Globus pallidus (tissue), 1 donor: ENCODE measurements around the gene FN3K.

ENCODE experiments used
- DNase-seq: peaks from one replicate; pipeline ENCODE4 v3.0.0-alpha.2; 2015; ENCODE audit warnings: low spot score

Gene FN3K

DNA sequence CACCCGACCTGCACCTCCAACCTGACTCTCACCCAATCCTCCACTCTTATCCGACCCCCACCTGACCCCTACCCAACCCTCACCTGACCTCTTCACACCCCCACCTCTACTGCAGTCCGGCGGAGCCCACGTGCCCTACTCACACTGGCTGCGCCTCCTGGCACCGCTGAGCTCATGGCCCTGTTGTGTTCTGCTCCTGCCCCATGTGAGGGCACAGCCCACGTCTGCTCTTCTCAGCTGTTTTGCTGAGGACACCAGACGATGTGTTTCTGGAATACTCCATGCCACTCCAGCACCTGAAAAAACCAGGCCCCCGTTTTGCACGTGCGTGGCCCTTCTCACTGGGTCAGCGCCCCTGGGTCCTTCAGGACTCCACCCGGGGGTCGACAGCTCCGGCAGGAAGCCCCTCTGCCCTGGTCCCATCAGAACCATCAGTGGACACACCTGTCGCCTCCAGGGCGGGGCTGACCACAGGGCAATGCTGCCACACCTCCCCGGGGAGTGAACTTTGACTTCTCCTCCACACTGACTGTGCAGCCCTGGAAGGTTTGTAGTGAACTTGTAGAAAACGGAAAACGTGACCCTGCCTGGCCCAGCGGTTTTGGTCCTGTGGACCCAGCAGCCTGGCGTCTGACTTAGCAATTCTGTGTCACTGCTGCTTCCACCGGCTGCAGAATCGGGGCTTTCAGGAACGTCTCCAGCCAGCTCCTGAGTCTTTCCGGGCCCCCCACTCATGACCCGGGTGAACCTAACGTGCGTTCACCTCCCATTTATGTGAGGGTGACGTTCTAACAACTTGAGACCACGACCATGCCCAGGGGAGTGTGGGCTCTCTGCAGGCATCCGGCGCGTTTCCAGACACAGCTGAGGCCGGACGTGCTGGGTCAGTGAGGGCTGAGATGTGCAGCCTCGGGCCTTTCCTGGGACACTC is 31.2 kb upstream of the FN3K start:
- DNase-seq: no peak

- DNase-seq: no peak
These were observed 30.5 kb upstream of the FN3K start for GRCh38 chr17:82704886-82705285.

- DNase-seq: no peak
These were observed 29.7 kb upstream of the FN3K start for GRCh38 chr17:82705756-82706155.

- DNase-seq: no peak
These were observed 26.3 kb upstream of the FN3K start for GRCh38 chr17:82709024-82709675.

GRCh38 chr17:82709676-82710498 is 25.5 kb upstream of the FN3K start:
- no peak for DNase-seq

DNA sequence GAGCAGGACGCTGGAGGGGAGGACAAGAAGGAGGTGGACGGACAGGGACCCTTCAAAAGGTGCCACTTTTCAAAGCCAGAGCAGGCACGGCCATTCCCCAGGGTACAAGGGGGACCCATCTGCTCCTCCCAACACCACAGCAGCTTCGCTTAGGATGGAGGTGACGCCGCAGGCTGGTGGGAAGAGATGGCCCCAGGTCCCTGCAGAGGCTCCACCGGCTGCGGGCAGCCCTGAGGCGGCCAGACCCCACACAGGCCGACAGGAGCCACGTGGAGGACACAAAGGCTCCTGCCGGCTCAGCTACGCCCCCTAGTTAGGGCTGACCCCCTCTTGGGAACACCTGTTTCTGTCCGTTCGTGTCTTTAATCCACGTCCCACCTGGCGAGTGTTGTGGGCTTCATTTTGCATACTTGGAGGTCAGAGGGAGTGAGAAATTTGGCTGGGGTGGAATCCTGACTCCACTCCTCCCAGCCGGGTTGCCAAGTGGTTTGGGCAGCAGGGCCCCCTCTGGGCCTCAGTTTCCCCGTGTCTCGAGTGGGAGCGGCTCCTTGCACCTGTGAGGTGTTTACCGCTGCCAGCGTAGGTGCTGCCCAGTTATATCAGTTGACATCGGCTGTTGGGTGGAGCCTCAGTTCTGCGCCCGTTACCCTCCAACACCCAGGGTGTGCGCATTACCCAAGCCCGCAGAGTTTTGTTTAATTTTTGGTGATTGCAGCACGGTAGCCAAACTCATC is 24.7 kb upstream of the FN3K start:
- no peak for DNase-seq

DNA sequence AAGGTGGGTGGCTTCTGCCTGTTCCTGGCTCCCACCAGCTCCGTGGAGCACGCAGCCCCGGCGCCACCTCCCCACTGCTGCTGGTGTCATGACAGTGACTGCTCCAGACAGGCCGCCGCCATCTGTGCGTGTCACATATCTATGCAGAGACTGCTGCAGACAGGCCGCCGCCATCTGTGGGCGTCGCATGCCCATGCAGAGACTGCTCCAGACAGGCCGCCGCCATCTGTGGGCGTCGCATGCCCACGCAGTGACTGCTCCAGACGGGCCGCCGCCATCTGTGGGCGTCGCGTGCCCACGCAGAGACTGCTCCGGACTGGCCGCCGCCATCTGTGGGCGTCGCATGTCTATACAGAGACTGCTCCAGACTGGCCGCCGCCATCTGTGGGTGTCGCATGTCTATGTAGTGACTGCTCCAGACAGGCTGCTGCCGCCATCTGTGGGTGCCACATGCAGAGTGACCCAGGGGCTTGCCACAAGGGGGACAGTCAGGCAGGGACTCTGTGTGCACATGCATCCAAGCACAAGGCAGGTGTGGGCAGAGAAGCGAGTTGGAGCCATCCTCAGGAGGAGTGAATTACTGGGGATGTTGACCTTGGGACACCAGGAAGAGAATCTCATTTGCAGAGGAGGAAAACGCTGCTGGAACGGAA is 22.2 kb upstream of the FN3K start:
- DNase-seq: no peak

- DNase-seq: peak; percentile 95
These were observed 19.0 kb upstream of the FN3K start, which contains the start of gene FN3KRP for GRCh38 chr17:82716203-82717010. TSS of gene FN3KRP (plus strand) at chr17:82716706. CDS start at chr17:82716756, 50 bp downstream.

GRCh38 chr17:82718986-82719685 is 16.3 kb upstream of the FN3K start:
- no peak for DNase-seq

DNA sequence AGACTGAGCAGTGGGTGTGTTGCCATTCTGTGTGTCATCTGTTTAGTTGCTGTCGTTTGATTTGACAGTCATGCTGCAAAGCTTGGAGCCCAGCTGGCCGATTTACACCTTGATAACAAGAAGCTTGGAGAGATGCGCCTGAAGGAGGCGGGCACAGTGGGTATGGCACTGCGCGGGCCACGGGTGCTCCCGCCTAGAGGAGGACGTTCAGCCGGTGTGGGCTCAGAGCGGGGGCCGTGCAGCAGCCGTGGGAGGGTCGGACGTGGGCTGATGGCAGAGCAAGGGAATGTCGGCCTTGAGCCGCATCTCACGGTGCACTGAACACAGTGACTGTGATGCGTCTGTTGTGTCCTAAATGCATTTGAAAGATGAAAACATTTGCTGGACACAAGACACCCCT is 15.2 kb upstream of the FN3K start:
- no peak for DNase-seq

- DNase-seq: no peak
These were observed 12.9 kb upstream of the FN3K start for GRCh38 chr17:82722341-82723013.

- DNase-seq: no peak
These were observed 12.1 kb upstream of the FN3K start for GRCh38 chr17:82723169-82723807.

DNA sequence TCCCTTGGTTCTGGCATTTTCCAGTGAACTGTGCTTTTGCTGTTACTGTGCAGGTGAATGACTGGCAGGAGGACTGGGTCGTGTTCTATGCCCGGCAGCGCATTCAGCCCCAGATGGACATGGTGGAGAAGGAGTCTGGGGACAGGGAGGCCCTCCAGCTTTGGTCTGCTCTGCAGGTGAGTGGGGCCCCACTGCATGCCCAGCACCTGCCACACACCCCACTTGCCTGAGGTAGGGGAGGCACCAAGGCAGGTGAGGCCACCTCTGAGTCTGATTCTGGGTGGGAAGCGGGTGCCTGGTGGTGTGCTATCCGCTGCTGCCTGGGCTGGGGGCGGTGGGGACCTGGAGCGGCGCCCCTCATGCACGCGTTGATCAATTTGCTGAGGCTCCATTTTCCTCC is 9.0 kb upstream of the FN3K start:
- DNase-seq: no peak

DNA sequence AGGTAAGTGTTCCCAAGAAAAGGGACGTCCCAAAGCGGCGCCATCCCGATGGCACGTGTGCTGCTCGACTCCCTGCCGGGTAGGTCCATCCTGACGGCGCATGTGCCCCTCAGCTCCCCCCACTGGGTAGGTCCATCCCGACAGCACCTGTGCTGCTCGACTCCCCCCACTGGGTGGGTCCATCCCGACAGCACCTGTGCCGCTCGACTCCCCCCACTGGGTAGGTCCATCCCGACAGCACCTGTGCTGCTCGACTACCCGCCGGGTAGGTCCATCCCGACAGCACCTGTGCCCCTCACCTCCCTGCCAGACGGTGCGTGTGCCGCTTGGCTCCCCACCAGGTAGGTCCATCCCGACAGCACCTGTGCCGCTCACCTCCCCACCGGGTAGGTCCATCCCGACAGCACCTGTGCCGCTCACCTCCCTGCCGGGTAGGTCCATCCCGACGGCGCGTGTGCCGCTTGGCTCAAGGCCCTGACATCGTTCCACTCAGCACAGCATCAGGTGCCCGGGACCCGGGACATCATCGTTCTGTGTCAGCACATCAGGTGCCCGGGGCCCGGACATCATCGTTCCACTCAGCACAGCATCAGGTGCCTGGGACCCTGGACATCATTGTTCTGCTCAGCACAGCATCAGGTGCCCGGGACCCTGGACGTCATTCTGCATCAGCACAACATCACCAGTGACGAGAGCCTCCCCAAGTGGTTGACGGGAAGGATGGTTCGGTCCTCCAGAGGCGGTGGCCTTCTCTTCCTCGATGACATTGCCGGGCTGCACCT is 5.7 kb upstream of the FN3K start:
- no peak for DNase-seq

DNA sequence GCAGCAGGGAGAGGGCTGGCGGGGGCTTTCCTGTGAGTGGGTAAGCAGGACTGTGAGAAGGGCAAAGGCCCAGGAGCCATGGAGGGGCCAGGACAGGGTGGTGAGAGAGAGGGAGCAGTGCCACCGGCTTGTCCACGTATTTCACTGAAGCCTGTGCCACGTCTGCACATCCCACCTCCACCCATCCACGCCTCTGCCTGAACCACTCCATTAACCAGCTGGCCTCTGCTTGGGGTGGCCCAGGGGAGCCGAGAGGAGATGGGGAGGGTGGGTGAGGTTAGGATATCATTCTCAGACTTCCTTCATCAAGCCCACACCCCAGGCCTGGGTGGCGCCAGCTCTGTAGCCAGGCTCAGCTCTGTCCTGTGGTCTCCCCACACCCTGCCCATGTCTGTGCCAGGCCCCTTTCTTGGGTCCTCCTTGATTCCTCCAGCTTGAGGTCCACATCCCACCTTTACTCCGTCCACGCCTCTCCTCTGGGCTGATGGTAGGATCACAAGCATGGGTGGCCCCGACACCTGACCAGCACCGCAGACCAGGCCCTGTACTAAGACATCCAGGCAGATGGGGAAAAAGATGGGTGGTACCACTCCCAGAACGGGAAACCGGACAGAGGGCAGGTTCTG is 3.2 kb upstream of the FN3K start:
- DNase-seq: no peak

- no peak for DNase-seq
These were observed 1.2 kb downstream of the FN3K start for GRCh38 chr17:82736511-82737185.
